Type B pancreatic cell (in vitro differentiated cells): ENCODE measurements around the gene SLK. TPM values are rescaled to one million over a fixed set of nuclear protein-coding genes. Genes with fewer than 3 reads are reported as not detected.

Experiments
- DNase-seq: peaks from one replicate; pipeline ENCODE4 v3.0.0; 2021; ENCODE audit warnings: mixed read lengths; ENCODE audit not compliant: unreplicated experiment; ENCODE audit errors: extremely low spot score
- H3K27ac Mint-ChIP-seq: 2 replicates; pipeline ENCODE4 v1.8.0; 2021; ENCODE audit warnings: mild to moderate bottlenecking, mixed read lengths
- H3K27me3 Mint-ChIP-seq: 2 replicates; pipeline ENCODE4 v1.8.0; 2021; ENCODE audit warnings: mixed read lengths
- H3K36me3 Mint-ChIP-seq: 2 replicates; pipeline ENCODE4 v1.8.0; 2021; ENCODE audit warnings: mixed read lengths
- H3K4me1 Mint-ChIP-seq: one replicate; pipeline ENCODE4 v1.8.0; 2021; ENCODE audit warnings: mixed read lengths; ENCODE audit not compliant: unreplicated experiment
- H3K4me3 Mint-ChIP-seq: 2 replicates; pipeline ENCODE4 v1.8.0; 2021; ENCODE audit warnings: mild to moderate bottlenecking, mixed read lengths
- H3K9me3 Mint-ChIP-seq: 2 replicates; pipeline ENCODE4 v1.8.0; 2021; ENCODE audit warnings: mixed read lengths
- CTCF ChIP-seq: fragments of 200-600 bp; sonication (generic); conservative IDR thresholded peaks from 2 replicates; pipeline ENCODE4 v1.5.0; 2021; ENCODE audit warnings: antibody characterized with exemption, mild to moderate bottlenecking
- total RNA-seq: library from RNA; stranded (reverse); gene quantifications from 2 replicates; pipeline ENCODE4 v1.2.1, GENCODE V29; 2021; ENCODE audit warnings: low replicate concordance

SLK gene
- total RNA-seq, 1 donor from 2014 or later: 61.6 TPM

- no peak for DNase-seq
- Mint-ChIP-seq H3K9me3 (no peaks in the 10 kb centered on the region), H3K27me3 (no peaks in the 10 kb centered on the region), H3K27ac (no peak overlapping the region), H3K36me3 (no peaks in the 10 kb centered on the region), H3K4me1 (no peaks in the 10 kb centered on the region), H3K4me3 (no peak overlapping the region)
- no peak for TF ChIP-seq CTCF
Measured at GRCh38 chr10:104041891-104042535, 75.1 kb downstream of the SLK start.

DNA sequence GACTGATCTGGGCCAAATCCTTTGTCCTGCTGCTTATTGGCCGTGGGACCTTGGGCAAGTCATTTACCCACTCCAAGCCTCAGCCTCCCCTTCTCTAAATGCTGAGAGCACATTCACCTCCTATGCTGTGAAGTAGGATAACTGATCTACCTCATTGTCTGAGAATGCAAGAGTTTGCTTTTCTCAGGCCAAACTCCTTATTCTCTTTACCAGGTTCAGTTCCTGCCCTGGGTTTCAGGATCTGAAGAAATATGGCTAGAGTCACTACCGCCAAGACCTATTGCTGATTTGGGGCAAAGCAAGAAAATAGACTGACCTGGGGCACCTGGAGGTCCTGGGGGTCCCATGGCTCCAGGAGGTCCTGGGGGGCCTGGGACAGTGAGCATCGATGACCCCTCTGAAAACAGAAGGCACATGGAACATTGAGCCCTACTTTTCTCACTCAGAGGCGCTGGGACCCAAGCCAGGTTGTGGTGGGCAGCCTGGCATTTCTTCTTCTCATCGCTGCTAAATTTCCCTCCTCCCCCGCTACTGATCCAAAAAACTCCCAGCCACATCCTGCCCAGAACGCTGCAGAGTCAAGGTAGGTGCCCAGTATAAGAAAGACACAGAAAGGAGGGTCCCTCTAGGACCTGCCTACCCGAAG lies 76.4 kb downstream of the SLK start:
- no peak for DNase-seq
- Mint-ChIP-seq H3K4me1 (no peaks in the 10 kb centered on the region), H3K4me3 (no peak overlapping the region), H3K27me3 (no peaks in the 10 kb centered on the region), H3K36me3 (no peaks in the 10 kb centered on the region), H3K9me3 (no peaks in the 10 kb centered on the region), H3K27ac (peak overlapping the region; percentile 34)
- no peak for TF ChIP-seq CTCF

DNA sequence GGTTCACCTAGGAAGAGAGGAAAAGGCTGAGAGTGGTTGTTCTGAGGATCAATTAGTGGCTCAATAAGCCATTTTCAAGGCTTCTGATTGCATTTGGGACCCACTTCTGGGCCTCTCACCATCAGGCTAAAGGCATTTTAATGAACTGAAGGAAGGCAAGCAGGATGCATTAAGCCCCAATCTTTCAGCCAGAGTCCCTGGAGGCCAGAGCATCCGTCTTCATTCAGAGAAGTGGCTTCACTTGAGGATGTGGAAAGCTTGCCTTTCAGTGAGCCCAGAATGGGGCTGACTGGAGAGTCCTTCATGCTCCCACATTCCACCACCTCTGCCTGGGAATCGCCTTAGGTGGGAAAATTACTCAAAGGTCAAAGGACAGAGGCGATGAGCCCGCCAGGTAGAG lies 76.9 kb downstream of the SLK start:
- no peak for TF ChIP-seq CTCF
- Mint-ChIP-seq H3K4me1 (no peaks in the 10 kb centered on the region), H3K27ac (peak overlapping the region; percentile 21), H3K27me3 (no peaks in the 10 kb centered on the region), H3K9me3 (no peaks in the 10 kb centered on the region), H3K36me3 (no peaks in the 10 kb centered on the region), H3K4me3 (no peak overlapping the region)
- DNase-seq: no peak

DNA sequence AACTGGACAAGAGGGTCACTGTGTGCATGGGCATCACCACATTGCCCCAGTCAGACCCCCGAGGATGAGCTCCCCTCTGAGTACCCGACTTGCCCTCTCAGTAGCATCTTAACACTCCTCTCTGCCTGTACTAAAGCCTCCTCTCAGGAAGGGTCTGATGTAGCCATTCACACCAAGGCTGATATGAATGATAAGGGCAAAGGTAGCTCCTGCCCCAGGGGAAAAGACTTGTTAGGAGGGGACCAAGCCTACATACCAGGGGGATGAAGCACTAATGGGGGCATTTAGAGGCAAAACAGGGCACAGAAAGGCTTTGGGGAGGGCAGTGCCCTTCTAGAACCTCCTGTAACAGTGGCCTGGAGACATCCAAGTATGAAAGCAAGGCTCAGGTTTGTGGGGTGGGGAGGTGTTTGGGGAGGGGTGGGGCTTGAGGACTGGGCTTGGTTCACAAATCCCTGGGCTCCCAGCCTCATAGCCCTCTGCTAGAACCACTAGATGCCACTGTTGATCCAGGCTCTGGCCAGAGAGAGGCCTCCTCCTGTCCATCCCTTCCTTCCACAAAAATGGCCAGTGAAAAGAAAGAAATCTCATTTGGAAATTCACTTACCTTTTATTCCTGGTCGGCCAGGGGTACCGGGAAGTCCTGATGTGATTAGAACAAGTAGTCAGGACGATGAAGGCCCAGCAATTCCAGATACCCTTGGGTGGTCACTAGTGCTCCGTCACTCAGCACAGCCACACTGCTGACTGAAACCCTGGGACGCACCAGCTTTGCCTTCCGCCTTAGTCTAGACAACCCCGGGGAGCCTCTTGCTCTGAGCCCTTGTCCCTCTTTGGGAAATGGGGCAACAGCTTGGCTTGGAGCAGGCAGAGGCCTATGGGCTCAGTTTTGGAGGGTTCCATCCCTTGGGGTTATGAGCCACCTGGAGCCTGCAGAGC lies 78.5 kb downstream of the SLK start:
- no peak overlapping the region for H3K27ac Mint-ChIP-seq
- no peak for DNase-seq
- H3K4me3 Mint-ChIP-seq: no peak overlapping the region

More for the DNA sequence above, 78.5 kb downstream of the SLK start:
- Mint-ChIP-seq H3K9me3 (no peaks in the 10 kb centered on the region), H3K4me1 (no peaks in the 10 kb centered on the region), H3K36me3 (no peaks in the 10 kb centered on the region), H3K27me3 (no peaks in the 10 kb centered on the region)
- TF ChIP-seq CTCF: peak; percentile 73
